Astrocyte of the spinal cord (primary cell): Measurements from ENCODE around the gene ZCCHC7.
A peak's percentile ranks its signal among the peaks of the same experiment; 100 is the strongest.
"Not testable (repeated sequence)": the region's sequence is repeated elsewhere in the genome, so short reads cannot be mapped to it uniquely, and the experiment has no call there.

Experiments
- DNase-seq: peaks from one replicate; pipeline ENCODE4 v3.0.0; 2011; ENCODE audit warnings: low read depth, low spot score
- H3K4me3 ChIP-seq: 2 replicates; pipeline ENCODE4 v1.5.1; 2011; ENCODE audit warnings: low read depth, mild to moderate bottlenecking, low read length, moderate library complexity
- CTCF ChIP-seq: IDR thresholded peaks from 2 replicates; pipeline ENCODE4 v1.5.1; 2012; ENCODE audit warnings: low read depth, mild to moderate bottlenecking, low read length, inconsistent platforms
- in situ Hi-C: cut with HindIII; loops from 2 replicates; pipeline ENCODE4 v1.10.0; 2017; ENCODE audit warnings: low sequenced_read_pairs

Gene ZCCHC7

GRCh38 chr9:37287317-37287716 lies 166.9 kb downstream of the ZCCHC7 start:
- H3K4me3 ChIP-seq, result no peak overlapping the region
- in situ Hi-C loops, result no loop called here
- no peak for DNase-seq
- no peak for TF ChIP-seq CTCF

- no peak for DNase-seq
- in situ Hi-C loops, result no loop called here
- no peak for TF ChIP-seq CTCF
- no peak overlapping the region for H3K4me3 ChIP-seq
Observed at GRCh38 chr9:37289631-37290030, 169.3 kb downstream of the ZCCHC7 start.

DNA sequence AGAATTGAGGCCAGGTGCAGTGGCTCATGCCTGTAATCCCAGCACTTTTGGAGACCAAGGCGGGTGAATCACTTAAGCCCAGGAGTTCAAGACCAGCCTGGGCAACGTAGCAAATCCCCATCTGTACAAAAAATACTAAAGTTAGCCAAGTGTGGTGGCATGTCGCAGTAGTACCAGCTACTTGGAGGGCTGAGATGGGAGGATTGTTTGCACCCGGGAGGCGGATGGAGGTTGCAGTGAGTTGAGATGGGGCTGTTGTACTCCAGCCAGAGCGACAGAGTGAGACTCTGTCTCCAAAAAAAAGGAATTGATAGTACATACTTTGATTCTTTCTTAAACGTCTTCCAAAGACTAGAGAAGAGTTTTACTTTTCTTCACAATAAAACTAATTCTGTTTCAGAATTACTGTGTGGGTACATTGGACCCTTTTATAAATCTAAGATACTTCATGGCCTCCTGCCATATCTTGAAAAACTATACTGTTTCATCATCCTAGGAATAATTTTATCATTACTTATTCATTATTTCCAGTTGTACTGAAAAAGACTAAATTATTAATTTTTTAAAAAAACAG lies 170.1 kb downstream of the ZCCHC7 start:
- no peak for TF ChIP-seq CTCF
- DNase-seq, result no peak
- no peak overlapping the region for H3K4me3 ChIP-seq
- in situ Hi-C loops, result no loop called here

- DNase-seq, result peak; percentile 79
- TF ChIP-seq CTCF, result no peak
- no peak overlapping the region for H3K4me3 ChIP-seq
- in situ Hi-C loops, result no loop called here
Observed at GRCh38 chr9:37290940-37291485, 170.6 kb downstream of the ZCCHC7 start.

- in situ Hi-C loops, H3K4me3 ChIP-seq, DNase-seq: not testable (repeated sequence)
Observed at GRCh38 chr9:37291612-37292238, 171.4 kb downstream of the ZCCHC7 start.

DNA sequence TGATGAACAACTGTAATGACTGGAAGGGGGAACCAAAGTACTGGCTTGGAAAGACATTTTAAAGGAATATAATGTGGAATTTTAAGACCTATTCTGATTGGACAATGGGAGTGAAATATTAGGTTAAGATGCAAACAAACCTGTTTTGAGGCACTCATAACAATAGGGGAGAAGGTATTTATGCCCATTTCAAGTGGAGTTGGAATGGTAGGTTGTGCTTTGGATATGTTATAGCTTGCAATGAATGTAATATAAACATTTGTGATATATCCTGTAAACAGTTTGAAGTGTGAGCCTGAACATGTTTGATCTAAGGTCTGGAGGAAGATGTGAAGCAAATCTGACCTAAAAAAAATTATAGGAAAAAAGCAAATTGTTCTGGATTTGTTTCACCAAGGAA lies 172.5 kb downstream of the ZCCHC7 start:
- in situ Hi-C loops, result no loop called here

More for the DNA sequence above, 172.5 kb downstream of the ZCCHC7 start:
- H3K4me3 ChIP-seq, result no peak overlapping the region
- no peak for DNase-seq
- TF ChIP-seq CTCF, result no peak
